Tongue (tissue), 2 donors: Measurements from ENCODE around the gene LRFN5. TPM values are rescaled to one million over a fixed set of nuclear protein-coding genes. Genes with fewer than 3 reads are reported as not detected.
"Not testable (repeated sequence)": the region's sequence is repeated elsewhere in the genome, so short reads cannot be mapped to it uniquely, and the experiment has no call there.

Source experiments
- DNase-seq: peaks from one replicate; pipeline ENCODE4 v3.0.0-alpha.2; 2015
- total RNA-seq: library from RNA; depleted of rRNA; stranded (reverse); fragments of >200 nt; gene quantifications from one replicate; pipeline ENCODE4 v1.2.3, GENCODE V29; 2014

The LRFN5 gene
- total RNA-seq = 8.8 TPM

DNA sequence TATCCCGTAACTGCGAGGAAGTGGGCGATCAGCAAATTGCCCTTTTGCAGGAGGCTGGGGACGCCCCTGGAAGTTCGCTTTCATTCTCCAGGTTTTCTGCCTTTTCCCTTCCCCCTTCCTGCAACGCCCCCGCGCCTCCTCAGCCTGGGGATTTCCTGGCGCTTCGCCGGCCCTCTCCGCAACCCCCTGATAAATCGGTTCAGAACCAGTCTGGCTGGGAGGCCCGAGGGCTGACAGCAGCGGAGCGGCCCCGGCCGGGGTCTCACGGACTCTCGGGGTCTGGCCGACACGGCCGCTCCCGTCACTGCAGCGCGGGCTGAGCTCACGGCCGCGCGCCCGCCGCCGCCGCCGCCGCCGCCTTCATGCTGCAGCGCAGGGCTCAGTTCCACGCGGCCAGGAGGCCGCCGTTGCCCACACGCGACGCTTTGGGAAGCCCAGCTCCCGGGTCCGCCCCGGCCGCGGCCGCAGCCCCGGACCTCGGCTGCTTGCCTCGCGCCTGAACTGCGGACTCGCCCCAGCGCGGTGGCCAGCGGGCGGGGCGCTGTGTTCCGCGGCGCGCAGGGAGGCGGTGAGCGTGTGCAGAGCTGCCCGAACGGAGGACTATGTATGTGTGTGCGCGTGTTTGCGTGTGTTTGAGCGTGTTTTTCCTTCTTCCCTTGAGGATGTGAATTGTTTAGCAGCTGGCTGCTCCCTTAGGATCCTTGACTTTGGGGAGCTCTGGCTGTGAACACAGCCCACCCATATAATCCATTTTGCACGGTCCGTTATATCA lies at the start of gene LRFN5:
LRFN5 (plus strand) TSS at position 345 of the 772 bp plus-strand sequence.
- peak; percentile 80 for DNase-seq

DNA sequence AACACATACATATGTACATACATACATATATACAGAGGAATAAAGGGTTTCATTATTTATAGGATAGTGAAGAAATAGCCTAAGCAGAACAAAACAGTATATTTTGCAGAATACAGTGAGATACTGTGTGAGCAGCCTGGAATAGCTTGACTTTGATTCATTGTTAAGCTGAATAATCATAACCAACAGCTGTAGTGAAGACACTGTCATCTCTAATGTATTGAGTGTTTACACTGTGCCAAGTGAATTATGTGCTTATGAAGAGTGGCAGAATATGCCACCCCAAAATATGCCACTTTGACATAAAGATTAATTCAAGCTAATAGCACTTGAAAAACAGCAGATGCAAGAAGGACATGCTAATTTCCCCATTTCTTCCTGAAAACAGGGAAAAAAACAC lies 48.2 kb upstream of the LRFN5 start:
- DNase-seq = no peak

DNA sequence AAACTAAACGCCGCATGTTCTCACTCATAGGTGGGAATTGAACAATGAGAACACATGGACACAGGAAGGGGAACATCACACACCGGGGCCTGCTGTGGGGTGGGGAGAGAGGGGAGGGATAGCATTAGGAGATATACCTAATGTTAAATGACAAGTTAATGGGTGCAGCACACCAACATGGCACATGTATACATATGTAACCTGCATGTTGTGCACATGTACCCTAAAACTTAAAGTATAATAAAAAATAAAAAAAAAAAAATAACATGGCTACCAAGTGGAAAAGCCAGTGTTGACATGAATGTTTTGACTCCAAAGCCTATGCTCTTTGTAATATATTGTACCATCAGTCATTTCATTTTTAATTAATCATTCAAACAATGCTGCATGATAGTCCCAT lies 39.8 kb upstream of the LRFN5 start:
- DNase-seq = not testable (repeated sequence)

DNA sequence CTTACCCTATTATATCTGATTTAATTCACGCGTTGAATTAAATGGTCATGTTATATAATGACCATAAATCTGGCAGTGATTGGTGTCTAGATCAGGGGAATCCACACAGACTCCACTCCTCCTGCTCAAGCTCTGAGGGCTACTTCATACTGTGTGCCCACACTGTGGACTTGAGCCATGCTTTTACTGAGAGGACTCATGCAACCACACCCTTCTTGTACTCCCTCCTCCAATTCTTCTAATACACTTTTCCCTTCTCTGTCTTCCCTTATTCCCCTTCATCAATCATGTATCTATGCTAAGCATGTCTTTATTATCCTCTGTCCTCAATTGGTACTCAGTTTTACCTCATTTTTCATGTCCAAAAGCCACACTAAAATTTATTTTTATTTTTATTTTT lies 37.7 kb upstream of the LRFN5 start:
- no peak for DNase-seq

DNA sequence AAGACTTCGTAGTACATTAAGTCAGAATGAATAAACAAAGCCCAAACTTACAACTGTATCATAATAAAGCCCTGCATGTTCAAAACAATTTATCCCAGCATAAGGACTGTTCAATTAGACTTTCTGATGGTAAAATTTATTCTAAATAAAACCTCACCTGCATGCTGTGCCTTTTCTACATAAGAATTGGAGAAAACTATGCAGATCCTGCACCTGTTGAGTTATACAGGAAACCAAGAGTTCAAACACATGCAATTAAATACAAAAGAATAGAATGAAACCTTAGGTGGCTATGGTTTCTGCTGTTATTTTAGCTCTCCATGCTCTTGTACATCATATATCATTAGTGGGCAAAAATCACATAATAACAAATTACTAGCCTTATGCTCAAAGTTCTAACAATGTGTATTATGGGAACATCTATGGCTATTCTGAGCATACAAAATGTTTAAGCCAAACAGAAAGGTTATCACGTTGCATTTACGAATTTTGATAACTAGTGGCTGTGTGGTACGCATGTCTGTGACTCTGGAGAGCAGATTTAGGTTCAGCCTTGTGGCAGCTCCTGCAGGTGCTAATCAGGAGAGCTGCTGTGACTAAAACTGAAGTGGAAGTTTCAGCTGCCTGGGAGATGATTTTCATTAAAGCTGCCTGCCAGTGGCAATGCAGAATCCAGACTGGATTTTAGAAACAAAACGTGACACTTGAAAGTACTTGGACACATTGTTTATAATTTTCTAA lies 36.1 kb upstream of the LRFN5 start:
- no peak for DNase-seq

DNA sequence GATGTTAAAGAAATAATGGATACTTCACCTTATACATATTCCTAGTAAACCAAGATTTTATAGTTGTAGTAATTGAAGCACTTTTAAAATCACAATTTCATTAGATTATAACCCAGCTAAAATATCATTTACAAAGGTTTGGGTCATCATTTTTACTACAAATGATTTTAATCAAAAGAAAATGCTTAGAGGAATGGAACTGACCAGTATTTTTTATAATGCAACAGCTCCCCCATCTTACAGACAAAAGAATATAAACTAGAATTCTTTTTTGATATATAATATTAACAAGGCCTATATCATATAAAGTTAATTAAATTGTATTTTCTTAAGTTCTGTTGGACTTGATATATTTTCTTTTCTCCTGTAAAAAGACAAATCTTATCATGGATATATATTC lies 20.4 kb upstream of the LRFN5 start:
- DNase-seq = no peak

DNA sequence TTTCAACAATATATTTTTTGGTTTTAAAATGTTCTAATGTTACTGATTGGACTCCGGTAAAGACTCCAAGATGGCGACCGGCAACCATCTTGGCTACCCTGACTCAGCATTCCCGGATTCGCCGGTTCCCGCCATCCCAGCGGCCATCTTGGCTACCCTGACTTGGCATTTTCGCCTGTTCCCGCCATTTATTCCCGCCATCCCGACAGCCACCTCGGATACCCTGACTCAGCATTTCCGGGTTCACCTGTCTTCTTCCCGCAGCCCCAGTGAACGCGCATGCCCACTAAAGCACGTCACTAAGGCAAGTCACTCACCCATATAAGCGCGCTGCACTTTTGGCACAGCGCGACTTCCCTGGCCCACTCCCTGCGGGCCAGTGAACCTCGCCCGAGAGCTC lies 9.0 kb upstream of the LRFN5 start:
- DNase-seq = no peak

DNA sequence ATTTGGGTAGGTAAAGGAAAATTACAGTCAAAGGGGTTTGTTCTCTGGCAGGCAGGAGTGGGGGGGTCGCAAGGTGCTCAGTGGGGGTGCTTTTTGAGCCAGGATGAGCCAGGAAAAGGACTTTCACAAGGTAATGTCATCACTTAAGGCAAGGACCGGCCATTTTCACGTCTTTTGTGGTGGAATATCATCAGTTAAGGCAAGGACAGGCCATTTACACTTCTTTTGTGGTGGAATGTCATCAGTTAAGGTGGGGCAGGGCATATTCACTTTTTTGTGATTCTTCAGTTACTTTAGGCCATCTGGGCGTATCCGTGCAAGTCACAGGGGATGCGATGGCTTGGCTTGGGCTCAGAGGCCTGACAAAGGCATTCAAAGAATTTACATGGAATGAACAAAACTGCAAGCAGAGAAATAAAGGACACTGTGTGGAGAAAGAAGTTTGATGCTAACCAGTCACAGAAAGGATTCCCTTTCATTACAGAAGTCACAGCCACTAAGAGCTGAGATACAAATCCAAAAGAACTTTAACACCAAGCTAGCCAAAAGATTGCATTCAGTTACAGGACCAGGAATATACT lies 6.8 kb upstream of the LRFN5 start:
- DNase-seq = peak; percentile 12

DNA sequence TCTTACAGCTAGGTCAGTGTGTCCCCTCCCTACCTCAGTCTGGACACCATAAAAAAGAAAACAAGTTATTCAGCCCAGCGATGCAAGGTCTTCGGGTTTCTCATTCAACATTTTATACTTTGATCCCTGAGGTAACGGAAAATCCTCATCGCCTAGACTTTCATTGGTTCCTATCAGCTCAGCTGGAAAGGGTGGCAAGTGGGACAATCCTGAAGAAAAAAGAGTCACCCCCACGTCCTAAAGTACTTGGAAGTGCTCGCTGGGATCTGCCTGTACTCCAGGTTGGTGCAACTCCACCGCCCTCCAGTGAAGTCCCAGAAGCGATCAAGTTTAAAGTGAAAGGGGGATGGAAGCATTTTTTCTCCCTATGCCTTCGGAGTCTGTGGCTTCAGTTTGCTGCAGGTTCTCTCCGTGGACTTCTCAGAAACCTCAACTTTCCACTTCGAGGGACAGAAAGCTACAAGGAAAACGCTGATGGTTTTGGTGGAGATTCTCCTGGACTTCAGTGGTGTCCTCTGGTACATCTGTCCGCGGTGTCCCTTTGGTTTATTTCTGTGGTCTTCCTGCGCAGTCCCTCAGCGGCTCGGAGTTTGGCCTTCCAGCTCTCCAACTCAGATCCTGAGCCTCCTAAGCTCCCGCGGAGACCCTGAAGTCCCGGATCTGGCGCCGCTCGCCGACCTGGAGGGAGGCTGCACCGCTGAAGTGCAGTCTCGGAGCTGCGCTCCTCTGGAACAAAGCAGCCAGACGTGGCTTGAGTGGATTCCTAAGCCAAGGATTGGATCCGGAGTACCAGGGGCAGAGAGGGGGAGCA lies 1.8 kb upstream of the LRFN5 start:
- DNase-seq = peak; percentile 90

DNA sequence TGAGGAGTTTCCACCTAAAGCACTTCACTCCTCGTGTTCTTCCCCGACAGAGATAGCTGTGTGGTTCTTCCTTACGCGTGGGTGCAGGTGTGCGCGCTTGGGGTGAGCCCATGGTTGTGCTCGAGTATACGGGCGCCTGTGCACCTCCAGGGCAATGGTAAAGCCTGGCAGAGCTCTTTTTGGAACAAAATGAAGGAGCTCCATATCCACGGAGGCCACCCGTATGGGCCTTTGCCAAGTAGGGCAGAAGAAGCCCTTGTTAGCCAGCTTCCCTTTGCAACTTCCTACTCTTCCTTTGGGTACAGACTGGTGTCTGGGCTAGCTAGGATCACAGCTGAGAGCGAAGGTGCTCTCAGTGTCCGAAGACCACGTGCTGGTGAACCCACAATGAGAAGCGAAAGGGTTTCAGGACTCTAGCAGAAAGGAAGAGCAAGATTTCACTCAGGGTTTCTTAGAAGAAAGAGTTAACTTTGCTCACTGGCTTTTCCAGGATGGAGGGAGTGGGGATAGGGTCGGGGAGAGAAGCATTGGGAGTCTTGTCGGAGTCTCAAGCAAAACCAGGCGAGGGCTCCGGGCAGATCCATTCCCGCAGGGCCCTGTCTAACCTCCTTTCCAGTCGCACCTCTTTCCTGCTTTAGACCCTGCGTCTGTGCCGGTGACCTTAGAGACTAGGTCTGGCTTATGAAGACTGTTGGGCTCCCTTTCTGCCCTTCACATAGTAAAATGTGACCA lies 960 bp upstream of the LRFN5 start:
- DNase-seq = peak; percentile 85

DNA sequence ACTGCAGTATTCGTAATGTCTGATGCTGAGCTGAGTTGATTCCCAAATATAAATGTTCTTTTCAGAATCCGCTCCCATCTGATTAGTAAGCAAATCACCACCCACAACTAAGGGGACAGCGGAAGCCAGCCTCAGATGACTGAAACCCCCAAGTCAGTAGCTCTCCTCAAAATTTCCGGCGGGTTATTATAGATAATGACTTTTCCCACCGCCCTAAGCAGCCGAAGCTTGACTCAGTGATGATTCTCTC lies 469 bp upstream of the LRFN5 start:
- no peak for DNase-seq

DNA sequence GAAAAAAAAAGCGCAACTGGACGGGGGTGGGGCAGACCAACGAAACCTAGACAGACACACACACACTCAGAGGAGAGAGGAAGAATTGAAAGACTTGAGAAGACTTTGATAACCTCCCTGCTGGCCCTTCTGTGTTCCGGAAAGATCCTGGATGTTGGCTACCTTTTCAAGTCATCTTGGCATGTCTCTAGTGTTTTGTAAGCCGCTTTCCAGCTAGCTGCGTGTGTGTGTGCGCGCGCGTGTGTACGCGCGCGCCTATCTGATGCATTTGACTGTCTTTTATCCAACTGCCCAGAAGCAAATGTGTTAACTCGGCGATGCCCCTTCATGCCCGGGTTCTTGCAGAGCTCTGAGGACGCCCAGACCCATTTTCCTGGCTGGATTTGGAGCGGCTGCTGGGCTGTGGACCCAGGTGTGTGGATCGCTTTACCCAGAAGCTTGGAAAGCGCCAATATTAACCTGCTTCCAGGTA lies 664 bp downstream of the LRFN5 start:
- DNase-seq = no peak

DNA sequence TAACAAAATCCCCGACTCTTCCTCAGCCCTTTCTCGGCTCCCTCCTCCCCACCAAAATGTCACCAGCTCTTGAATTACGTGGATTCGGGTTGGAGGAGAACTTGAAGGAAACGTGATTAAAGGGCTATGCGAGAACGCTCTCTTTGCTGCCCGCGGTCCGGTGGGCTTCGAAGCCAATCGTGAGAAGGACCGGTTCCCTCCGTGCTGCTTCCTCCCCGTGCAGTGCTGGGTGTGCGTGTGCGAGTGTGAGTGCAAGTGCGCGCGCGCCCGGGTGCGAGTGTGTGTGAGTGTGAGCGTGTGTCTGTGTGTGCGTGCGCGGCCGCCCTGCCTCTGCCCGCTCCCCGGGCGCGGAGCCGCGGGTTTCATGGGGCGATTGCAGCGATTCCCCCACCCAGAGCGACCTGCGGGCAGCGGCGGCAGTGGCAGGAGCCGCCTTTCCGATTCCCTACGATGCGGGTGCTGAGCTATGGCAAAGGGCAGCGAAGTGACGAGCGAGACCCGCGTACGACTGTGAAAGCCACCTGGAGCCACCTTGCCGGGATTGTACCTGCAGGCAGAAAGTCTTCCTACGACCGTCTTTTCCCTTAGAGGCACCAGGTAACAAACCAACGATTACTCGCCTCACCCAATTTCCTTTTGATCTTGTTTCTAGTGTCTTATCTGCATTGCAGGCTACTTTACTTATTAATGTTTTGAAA lies 1.4 kb downstream of the LRFN5 start:
- DNase-seq = peak; percentile 44

DNA sequence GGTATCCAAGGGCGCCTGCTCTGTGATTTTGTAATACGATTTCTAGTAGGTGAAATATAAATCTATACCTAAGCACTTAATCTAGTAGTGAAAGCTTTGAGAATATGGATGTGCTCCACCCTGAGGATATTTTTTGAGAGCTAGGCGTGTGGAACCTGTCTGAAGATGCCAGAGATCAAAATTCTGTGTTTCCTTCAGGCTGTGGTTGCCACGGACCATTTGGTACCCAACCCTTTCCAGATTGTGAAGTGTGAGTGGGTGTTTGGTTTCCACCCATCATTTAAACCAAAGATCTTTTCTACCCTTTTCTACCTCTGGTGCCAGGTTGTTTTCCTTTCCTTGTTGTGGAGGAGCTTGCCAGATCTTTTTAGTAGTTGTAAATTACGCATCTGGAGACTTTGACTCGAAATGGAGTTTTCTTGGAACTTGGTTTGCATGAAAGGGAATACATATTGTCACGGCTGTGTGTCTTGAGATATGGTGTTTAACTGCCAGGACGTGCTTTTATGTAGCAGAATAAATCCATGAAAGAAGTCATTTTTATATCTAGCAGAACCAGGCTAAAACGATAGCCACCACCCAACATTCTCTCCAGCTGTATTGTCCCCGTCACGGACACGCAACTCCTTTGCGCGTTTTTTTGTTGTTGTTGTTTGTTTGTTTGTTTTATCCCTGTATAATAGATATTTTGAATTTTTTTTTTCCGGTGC lies 2.2 kb downstream of the LRFN5 start:
- peak; percentile 24 for DNase-seq

DNA sequence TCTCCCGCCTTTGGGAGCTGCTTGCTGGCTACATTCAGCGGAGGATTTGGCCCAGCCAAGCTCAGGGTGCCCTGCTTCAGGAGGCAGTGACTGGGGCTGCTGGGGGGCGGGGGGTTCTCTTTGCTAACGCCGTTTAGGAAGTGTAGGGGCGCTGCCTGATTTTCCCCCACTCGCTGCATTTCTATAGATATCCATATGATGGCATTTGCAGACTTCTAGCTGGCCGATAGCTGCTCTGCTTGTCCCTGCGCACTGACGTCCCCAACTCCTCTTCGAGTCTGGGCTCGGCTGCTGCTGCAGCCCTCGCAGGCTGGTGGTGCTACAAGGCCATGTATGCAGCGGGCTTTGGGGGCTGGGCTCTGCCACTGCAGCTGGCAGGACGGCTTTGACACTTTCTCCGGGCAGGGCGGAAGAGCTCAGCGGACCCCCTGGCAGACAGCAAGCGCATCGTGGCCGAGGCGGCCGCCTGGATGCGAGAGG lies 3.1 kb downstream of the LRFN5 start:
- DNase-seq = peak; percentile 94

DNA sequence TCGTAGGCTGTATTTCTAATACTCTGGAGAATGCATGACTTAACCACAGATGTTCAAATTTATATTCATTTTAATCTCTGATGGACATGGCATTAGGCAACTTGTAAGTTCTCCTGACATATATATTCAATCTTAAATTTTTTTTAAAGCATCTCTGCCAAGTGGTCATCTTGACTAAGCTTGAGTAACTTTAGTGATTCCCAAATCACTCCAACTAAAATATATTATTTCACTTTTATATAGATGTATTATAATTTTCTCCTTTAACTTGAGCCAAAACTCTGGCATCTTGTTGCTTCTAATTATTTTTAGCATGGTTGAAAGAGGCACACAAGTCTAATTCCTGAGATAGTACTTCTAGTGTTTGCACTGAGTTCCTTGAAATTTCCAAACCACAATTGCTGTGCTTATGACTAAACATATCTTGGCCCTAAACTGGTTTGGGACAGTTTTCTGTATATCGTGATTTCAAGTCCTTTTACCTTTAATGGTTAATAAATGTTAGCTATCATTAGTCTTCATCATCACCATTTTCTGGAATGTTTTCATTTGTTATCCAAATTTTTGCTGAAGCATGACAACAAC lies 8.4 kb downstream of the LRFN5 start:
- no peak for DNase-seq

DNA sequence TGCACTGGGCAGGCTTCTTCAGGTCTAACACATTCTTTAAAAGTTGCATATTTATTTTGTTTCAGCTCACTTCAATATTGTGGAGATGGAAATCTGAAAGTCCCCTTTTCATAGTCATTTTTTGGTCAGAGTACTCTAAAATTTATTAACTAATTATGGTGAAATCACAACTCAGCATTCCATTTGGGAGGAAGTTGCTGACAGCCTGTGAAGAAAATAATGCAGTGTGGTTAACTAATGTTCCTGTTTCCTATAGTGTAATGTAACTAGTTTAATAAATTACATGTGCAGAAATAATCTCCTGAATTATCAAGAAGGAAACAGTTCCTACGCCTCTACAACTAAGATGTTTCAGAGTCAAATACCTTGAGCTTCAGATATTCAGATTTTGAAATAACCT lies 17.1 kb downstream of the LRFN5 start:
- DNase-seq = no peak

DNA sequence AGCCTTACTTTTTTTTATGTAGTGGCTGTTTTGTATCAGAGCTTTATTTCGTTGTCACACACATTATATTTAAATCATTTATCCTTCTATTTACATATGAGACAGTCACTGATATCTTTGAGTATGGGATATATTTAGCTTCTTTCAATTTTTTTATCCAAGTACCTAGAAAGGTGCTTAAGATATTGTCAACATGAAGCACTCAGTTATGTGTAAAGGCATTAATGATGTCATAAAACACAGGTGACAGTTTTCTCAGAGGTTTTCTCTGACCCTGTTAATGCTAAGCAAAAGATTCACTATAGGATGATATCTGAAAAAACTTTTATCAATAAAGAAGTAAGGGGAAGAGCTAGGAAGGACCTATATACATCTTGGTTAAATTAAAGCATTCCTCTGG lies 23.2 kb downstream of the LRFN5 start:
- no peak for DNase-seq

DNA sequence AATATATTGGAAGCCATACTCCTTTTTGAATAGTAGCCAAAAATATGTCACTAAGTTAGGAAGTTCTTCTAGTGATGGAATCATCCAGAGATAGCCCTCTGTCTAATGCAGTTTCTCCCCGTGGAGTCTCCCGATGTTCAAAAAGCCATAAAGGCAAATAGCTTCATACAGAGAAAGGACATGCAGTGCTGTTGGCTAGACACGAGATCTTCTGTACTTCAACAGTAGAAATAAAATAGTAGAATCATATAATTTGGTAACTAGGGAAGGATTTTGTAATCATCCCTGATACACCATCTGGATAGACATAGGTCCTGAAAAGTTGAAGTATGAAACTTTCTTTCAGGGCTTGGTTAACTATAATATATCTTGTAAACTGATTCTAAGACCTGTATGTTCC lies 27.6 kb downstream of the LRFN5 start:
- peak; percentile 3 for DNase-seq
